ENCODE results near the gene CIITA.

- no peak for TF ChIP-seq CTCF (IDR thresholded peaks at IDR 0.05)
- no peak for TF ChIP-seq POLR2A (IDR thresholded peaks at IDR 0.05)
Measured at GRCh38 chr16:10938796-10939648, 62.0 kb downstream of the CIITA start.

Data from lower leg skin (tissue), 3 donors.